Skeletal muscle cell (primary cell): ENCODE results near the gene WEE1.
"Not testable (repeated sequence)": the region's sequence is repeated elsewhere in the genome, so short reads cannot be mapped to it uniquely, and the experiment has no call there.

Source experiments
- DNase-seq: peaks from one replicate; pipeline ENCODE4 v3.0.0-alpha.2; 2010; ENCODE audit warnings: low read depth
- H3K4me3 ChIP-seq: 2 replicates; pipeline ENCODE4 v1.5.1; 2011; ENCODE audit warnings: low read depth, mild to moderate bottlenecking, control low read depth, low read length, moderate library complexity

The WEE1 gene

GRCh38 chr11:9615031-9615451, 41.6 kb downstream of the WEE1 start:
- no peak overlapping the region for H3K4me3 ChIP-seq
- DNase-seq = no peak

- DNase-seq = no peak
- no peak overlapping the region for H3K4me3 ChIP-seq
These were observed 42.7 kb downstream of the WEE1 start for GRCh38 chr11:9616042-9616675.

- no peak overlapping the region for H3K4me3 ChIP-seq
- no peak for DNase-seq
These were observed 43.4 kb downstream of the WEE1 start for GRCh38 chr11:9616858-9617257.

GRCh38 chr11:9617940-9618339, 44.5 kb downstream of the WEE1 start:
- DNase-seq = no peak
- H3K4me3 ChIP-seq = no peak overlapping the region

DNA sequence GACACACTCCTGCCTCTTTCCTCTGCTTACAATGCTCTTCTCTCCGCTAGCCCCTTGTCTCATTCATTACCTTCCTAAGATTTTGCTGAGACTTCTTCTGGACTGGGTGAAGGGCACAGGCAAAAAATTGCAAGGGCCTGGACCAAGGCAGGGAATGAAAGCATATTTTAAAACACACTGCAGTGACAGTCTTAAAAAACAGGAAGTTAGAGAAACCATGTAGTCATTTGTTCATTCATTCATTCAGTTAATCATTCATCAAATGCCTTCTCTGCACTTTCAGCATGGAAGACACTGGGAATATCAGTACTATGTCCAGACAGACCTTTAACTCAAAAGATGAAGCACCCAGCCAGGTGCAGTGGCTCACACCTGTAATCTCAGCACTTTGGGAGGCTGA, 45.5 kb downstream of the WEE1 start:
- DNase-seq = no peak

DNA sequence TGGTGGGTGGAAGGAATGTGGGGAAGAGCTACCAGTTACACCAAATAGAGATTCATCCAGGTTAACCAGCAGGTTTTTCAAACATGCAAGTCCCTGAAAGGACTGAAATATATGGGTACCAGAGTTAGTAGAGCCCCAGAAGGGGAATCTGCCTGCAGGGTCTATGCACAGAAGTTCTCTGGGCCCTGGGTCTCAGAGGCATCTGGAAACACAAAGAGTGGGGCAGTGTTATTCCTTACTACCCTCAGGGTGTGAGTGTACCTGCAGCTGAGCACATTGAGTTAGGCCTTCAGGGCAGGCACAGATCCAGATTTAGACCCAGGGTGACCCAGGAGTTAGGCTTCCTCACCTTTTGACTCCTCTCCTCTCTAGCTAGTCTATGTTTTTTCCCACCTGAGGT, 46.5 kb downstream of the WEE1 start:
- no peak overlapping the region for H3K4me3 ChIP-seq
- DNase-seq = no peak

More for the DNA sequence above, 45.5 kb downstream of the WEE1 start:
- no peak overlapping the region for H3K4me3 ChIP-seq

DNA sequence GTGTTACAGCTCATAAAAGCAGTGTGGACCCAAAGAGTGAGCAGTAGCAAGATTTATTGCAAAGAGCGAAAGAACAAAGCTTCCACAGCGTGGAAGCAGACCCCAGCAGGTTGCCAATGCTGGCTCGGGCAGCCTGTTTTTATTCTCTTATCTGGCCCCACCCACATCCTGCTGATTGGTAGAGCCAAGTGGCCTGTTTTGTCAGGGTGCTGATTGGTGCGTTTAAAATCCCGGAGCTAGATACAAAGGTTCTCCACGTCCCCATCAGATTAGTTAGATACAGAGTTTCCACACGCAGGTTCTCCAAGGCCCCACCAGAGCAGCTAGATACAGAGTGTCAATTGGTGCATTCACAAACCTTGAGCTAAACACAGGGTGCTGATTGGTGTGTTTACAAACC, 48.9 kb downstream of the WEE1 start:
- not testable (repeated sequence) for DNase-seq, H3K4me3 ChIP-seq

GRCh38 chr11:9623053-9623452, 49.6 kb downstream of the WEE1 start:
- not testable (repeated sequence) for H3K4me3 ChIP-seq, DNase-seq

- DNase-seq = no peak
- no peak overlapping the region for H3K4me3 ChIP-seq
These were observed 51.0 kb downstream of the WEE1 start for GRCh38 chr11:9624448-9624847.

GRCh38 chr11:9625162-9625561, 51.7 kb downstream of the WEE1 start:
- no peak for DNase-seq
- no peak overlapping the region for H3K4me3 ChIP-seq

DNA sequence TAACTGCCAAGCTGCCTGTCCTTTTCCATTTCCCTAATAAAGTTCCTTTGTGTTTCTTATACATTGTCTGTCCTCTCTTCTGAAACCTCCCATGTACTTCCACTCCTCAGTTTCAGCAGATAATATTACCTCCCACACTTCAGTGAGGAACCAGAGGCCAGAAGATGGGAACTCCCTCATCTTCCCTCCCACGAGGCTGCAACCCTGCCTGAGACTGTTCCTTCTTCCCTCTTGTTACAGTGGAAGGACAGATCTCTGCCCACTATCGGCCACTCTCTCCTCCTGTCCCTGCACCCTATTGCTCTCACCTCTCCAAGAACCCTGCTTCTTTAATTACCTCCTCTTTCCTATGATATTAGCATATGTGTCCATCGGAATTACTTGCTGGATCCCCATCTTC, 52.3 kb downstream of the WEE1 start:
- no peak overlapping the region for H3K4me3 ChIP-seq
- no peak for DNase-seq

- H3K4me3 ChIP-seq = no peak overlapping the region
- DNase-seq = no peak
These were observed 53.3 kb downstream of the WEE1 start for GRCh38 chr11:9626496-9627394.

GRCh38 chr11:9629064-9629463, 55.6 kb downstream of the WEE1 start:
- no peak overlapping the region for H3K4me3 ChIP-seq
- DNase-seq = no peak

- H3K4me3 ChIP-seq = no peak overlapping the region
- no peak for DNase-seq
These were observed 60.2 kb downstream of the WEE1 start for GRCh38 chr11:9633679-9634078.

GRCh38 chr11:9636691-9637090, 63.2 kb downstream of the WEE1 start:
- no peak for DNase-seq
- no peak overlapping the region for H3K4me3 ChIP-seq

DNA sequence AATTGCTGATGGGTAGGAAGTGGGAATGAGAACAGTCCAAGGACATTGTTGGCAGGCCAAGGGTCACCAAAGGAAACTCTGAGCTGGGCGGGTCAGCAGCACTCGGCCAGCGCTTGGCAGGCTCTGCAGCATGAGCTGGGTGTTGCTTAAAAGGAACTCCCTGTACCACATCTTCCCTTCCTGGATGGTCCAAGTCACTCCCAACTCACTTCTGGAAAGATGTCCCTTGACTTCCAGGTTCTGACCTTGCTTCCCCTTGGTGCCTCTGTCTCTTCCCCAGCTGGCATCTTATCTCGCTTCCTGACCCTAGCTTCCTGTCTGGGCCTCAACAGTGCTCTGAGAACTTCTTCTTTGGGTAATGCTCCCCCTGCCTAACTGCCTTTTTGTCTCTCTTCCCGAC, 65.6 kb downstream of the WEE1 start:
- H3K4me3 ChIP-seq = no peak overlapping the region
- no peak for DNase-seq
